HG03575 (cell line): ENCODE results near the gene GAPVD1.
"Not testable (repeated sequence)": the region's sequence is repeated elsewhere in the genome, so short reads cannot be mapped to it uniquely, and the experiment has no call there.

Source experiments
- ATAC-seq: cut with Tn5 transposase; IDR thresholded peaks from one replicate; pipeline ENCODE4 v1.9.1; 2021; ENCODE audit not compliant: unreplicated experiment, insufficient number of reproducible peaks, low FRiP score; ENCODE audit errors: extremely low read depth

Gene GAPVD1, protein sequence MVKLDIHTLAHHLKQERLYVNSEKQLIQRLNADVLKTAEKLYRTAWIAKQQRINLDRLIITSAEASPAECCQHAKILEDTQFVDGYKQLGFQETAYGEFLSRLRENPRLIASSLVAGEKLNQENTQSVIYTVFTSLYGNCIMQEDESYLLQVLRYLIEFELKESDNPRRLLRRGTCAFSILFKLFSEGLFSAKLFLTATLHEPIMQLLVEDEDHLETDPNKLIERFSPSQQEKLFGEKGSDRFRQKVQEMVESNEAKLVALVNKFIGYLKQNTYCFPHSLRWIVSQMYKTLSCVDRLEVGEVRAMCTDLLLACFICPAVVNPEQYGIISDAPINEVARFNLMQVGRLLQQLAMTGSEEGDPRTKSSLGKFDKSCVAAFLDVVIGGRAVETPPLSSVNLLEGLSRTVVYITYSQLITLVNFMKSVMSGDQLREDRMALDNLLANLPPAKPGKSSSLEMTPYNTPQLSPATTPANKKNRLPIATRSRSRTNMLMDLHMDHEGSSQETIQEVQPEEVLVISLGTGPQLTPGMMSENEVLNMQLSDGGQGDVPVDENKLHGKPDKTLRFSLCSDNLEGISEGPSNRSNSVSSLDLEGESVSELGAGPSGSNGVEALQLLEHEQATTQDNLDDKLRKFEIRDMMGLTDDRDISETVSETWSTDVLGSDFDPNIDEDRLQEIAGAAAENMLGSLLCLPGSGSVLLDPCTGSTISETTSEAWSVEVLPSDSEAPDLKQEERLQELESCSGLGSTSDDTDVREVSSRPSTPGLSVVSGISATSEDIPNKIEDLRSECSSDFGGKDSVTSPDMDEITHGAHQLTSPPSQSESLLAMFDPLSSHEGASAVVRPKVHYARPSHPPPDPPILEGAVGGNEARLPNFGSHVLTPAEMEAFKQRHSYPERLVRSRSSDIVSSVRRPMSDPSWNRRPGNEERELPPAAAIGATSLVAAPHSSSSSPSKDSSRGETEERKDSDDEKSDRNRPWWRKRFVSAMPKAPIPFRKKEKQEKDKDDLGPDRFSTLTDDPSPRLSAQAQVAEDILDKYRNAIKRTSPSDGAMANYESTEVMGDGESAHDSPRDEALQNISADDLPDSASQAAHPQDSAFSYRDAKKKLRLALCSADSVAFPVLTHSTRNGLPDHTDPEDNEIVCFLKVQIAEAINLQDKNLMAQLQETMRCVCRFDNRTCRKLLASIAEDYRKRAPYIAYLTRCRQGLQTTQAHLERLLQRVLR (N-terminal part only)

DNA sequence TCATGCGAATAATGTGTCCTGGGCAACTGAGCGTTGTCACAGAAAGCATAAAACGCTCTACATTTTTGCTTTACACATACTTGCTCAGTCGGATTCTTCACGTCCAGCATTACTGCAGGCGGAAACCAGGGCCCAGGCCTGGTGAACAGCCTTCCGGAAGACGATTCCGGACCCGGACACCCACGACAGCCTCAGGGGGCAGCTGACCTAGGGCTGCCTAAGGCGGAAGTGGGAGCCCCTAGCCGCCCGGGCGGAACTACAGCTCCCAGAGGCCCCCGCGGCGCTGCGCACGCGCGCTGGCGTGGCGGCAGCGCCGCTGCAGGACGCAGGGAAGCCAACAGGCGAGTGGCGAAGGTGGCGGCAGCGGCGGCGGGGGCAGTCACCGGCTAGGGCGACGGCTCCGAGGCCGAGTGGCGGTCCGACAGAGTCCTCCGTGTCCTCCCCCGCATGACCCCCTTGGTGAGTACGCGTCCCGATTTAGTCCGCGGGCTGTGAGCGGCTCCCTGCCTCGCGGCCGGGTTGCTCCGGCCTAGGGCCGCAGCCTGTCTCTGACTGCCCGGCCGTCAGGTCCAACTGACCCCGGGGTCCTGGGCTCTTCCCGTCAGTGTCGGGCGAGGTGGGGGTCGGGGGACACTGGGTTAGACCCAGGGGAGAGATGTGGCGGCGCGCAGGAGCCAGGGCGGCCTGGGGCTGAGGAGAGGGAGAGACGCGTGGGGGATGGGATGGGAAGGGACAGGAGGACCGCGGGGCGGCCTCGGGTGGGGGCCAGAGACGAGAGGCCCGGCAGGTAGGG lies at the start of gene GAPVD1:
Gene GAPVD1 (plus strand): TSS at position 326 of the 793 bp plus-strand sequence. CDS start 37,096 bp downstream, outside the sequence.
- no peak for ATAC-seq

DNA sequence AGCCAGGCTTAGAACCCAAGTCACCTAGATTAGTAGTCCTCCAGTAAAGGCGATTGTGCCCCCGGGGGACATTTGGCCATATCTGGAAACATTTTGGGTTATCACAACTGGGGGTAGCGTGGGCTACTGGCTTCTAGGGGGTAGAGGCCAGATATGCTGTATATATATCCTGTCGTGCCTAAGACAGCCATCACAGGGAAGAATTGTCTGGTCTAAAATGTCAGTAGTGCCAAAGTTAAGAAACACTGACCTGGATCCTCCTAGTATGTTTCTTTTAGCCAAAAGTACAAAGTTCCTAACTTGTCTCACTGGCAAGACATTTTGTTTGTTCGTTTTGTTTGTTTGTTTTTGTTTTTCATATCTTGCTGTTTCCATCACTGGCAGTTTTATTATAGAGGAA lies 47.4 kb upstream of the GAPVD1 start:
- no peak for ATAC-seq

DNA sequence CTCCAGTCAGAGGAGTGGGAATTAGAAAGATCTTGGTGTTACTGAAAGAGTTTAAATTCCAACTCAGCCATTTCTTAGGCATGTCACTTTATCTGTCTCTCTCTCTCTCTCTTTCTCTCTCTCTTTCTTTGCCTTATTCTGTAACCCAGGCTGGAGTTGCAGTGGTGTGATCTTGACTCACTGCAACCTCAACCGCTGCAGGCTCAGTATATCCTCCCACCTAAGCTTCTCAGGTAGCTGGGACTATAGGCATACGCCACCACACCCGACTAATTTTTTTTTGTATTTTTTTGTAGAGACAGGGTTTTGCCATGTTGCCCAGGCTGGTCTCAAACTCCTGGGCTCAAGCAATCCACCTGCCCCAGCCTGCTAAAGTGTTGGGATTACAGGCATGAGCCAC lies 43.0 kb upstream of the GAPVD1 start:
- no peak for ATAC-seq

DNA sequence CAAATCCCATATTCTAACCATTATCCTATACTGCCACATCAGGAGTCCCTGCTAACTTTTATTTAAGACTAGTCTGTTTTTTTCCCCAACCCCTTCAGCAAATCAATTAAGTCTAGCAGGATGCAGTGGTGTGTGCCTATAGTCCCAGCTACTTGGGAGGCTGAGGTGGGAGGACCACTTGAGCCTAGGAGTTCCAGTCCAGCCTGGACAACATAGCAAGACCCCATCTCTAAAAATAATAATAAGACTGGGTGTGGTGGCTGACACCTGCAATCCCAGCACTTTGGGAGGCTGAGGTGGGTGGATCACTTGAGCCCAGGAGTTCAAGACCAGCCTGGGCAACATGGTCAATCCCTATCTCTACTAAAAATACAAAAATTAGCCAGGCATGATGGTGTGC lies 36.8 kb upstream of the GAPVD1 start:
- not testable (repeated sequence) for ATAC-seq

DNA sequence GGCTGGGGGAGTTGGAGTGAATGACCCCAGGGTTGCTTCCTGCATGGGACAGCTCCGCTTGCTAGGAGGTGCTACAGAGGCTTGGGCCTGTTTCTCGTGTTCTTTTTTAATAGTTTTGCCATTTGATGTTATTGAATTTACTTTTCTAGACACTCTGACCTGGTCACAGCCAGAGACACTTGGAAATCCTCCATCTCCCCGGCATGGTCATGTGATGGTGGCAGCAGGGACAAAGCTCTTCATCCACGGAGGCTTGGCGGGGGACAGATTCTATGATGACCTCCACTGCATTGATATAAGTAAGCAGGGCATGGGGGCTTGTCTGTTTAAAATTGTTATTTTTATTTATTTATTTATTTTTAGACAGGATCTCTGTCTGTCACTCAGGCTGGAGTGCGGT lies 33.9 kb upstream of the GAPVD1 start:
- ATAC-seq: no peak

DNA sequence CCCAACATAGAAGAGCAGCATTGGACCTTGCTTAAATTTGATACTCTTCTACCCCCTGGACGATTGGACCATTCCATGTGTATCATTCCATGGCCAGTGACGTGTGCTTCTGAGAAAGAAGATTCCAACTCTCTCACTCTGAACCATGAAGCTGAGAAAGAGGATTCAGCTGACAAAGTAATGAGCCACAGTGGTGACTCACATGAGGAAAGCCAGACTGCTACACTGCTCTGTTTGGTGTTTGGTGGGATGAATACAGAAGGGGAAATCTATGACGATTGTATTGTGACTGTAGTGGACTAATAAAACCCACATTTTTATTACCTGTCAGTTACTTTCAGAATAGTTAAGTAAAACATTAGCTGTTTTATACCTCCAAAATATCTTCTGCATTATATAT lies 27.9 kb upstream of the GAPVD1 start:
- no peak for ATAC-seq

DNA sequence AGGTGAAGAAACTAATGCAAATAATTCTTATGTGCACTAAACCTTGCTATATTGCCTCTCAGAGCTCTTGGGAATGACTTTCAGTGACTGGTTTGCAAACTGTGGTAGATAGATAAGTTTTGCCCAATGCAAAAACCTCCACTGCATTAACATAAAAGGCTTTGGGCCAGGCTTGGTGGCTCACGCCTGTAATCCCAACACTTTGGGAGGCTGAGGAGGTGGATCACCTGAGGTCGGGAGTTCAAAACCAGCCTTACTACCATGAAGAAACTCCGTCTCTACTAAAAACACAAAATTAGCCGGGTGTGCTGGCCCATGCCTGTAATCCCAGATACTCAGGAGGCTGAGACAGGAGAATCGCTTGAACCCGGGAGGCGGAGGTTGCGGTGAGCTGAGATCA lies 27.5 kb upstream of the GAPVD1 start:
- ATAC-seq: not testable (repeated sequence)

DNA sequence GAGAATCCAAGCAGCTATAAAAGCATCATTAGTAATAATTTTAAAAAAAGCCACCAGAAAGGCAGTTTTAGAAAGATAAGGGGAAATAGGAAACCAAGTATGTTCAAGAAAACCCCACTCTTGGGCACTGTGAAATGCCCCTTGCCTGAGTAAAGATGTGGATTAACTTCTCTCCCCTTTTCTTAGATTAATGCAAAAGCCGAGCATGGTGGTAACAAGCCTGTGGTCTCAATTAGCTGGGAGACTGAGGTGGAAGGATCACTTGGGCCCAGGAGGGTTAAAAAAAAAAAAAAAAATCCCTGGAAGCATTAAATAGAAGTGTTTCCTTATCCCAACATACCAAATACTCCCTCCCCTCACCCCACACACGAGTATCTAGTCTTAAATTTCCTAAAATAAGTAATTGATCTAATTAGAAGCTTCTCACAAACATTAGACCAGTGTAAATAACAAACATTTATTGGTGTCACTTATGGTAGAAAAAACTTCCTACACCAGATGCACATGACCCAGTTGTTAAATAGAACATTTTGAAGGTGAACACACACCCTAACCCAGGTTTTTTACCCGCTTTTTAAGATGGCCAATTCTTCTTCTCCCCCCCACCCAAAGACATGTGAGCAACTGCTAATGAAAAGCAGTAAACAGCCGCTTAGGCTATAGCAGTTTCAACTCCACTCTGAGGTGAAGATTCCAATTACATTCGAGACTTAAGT lies 25.7 kb upstream of the GAPVD1 start:
- ATAC-seq: no peak

DNA sequence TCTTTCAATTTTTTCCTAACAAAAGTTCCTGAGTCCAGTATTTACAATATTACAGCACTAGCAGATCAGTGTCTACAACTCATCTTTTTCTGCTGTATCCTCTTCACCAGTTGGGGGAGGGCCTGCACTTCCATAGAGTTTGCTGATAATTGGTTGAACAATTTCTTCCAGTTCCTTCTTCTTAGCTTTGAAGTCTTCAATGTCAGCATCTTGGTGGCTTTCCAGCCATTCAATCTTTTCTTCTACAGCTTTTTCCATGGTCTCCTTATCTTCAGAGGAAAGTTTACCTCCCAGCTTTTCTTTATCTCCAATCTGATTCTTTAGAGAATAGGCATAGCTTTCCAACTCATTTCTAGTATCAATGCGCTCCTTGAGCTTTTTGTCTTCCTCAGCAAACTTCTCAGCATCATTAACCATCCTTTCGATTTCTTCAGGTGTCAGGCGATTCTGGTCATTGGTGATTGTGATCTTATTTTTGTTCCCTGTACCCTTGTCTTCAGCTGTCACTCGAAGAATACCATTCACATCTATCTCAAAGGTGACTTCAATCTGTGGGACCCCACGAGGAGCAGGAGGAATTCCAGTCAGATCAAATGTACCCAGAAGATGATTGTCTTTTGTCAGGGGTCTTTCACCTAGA lies 25.0 kb upstream of the GAPVD1 start:
- not testable (repeated sequence) for ATAC-seq

DNA sequence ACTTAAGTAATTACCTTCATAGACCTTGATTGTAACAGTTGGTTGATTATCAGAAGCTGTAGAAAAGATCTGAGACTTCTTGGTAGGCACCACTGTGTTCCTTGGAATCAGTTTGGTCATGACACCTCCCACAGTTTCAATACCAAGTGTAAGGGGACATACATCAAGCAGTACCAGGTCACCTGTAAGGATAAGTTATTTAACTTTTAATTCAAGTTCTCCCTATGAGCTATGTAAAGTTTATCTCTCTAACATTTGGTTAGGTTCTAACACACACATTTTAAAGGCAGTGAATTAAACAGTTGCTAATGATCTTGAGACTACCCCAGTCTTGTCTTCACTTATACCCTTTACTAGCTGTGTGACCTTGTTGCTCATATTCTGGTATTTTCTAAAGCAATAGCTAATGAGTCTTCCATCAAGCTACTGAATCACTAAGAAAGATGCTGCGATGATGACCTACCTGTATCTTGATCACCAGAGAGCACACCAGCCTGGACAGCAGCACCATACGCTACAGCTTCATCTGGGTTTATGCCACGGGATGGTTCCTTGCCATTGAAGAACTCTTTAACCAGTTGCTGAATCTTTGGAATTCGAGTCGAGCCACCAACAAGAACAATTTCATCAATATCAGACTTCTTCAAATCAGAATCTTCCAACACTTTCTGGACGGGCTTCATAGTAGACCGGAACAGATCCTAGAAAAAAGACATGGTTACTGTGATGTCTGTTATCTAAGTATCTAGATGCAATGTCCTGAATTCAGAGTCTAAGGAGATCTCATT lies 23.3 kb upstream of the GAPVD1 start:
- no peak for ATAC-seq

DNA sequence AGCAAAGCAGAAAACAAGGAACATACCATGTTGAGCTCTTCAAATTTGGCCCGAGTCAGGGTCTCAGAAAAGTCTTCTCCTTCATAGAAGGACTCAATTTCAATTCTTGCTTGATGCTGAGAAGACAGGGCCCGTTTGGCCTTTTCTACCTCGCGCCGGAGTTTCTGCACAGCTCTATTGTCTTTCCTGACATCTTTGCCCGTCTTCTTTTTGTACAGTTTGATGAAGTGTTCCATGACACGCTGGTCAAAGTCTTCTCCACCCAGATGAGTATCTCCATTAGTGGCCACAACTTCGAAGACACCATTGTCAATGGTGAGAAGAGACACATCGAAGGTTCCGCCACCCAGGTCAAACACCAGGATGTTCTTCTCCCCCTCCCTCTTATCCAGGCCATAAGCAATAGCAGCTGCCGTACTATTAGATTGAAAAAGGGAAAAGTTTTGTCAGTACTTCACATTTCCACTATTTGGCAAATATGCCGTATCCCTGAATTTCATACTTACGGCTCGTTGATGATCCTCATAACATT lies 22.6 kb upstream of the GAPVD1 start:
- no peak for ATAC-seq

DNA sequence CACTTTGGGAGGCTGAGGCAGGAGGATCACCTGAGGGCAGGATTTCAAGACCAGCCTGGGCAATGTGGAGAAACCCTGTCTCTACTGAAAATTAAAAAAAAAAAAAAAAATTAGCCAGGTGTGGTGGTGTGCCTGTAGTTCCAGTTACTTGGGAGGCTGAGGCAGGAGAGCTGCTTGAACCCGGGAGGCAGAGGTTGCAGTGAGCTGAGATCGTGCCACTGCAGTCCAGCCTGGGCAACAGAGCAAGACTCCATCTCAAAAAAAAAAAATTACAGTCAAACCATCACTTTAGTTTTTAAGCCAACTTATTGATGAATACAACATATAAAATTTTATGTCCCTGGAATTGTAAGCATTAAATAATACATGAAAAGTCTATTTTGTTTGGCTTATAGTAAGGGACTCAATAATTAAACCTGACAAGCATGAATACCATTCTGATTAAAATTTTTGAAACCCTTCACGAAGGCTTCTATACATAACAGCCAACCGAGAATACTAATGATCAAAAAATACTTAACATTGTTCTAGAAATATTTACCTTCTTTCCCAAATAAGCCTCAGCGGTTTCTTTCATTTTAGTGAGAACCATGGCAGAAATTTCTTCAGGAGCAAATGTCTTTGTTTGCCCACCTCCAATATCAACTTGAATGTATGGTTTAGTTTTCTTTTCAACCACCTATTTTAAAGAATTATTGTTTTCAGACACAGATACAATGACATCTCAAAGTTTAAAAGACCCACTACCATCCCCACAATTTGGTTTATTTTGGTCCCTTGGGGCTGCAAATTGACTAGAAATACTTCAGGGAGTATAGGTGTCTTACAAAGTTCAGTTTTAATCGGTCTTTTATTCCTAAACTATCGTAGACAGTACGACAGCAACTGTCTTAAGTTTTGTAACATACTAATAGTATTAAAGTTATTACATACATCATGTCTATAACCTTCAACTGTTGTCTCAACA lies 21.7 kb upstream of the GAPVD1 start:
- no peak for ATAC-seq

DNA sequence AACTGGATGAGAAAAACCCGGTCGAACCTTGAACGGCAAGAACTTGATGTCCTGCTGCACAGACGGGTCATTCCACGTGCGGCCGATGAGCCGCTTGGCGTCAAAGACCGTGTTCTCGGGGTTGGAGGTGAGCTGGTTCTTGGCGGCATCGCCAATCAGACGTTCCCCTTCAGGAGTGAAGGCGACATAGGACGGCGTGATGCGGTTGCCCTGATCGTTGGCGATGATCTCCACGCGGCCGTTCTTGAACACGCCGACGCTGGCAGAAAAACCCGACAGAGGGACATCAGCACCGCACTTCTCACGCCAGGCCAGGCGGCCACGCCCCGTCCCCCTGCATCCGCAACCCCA lies 21.0 kb upstream of the GAPVD1 start:
- ATAC-seq: no peak

DNA sequence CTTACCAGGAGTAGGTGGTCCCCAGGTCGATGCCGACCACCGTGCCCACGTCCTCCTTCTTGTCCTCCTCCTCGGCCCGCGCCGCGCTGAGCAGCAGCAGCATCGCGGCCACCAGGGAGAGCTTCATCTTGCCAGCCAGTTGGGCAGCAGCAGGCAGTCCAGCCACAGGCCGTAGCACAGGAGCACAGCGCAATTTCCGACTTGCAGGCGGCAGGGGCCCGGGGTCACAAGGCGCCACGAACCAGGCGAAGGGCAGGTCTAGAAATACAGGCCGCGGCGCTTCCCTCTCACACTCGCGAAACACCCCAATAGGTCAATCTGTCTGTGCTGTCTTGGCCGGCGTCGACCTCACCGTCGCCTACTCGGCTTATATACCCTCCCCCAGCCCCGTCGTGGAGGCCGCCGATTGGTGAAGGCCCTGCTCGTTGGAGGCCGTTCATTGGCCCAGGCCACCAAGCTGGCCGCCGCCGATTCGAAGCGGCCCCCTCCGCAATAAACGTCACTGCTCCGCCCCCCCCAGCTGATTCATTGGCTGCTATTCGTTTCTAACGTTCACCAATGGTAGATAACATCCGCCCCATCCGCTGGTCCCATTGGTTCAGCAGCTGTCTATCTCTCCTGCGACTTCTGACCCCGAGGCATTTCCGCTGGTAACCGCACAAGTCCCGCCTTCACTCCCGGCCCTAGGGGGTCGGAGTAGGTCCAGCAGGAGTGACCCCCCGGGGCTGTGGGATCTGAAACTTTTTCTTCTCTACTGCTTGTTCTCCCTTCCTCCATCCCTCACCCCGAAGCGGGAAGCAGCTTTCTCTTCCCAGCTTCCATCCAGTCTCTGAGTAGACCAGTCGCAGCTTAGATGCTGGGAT lies 20.4 kb upstream of the GAPVD1 start, which contains the start of gene HSPA5:
Gene HSPA5 (minus strand): TSS at position 344 of the 863 bp plus-strand sequence. CDS start 217 bp downstream, at position 127.
- ATAC-seq: peak; percentile 67
